Breast epithelium (tissue), 3 donors: Measurements from ENCODE around the gene RNF130.

Experiments
- CTCF ChIP-seq, 3 donors: fragments of 450-650 bp; IDR thresholded peaks; one replicate each; pipeline ENCODE4 v1.5.1; 2016 to 2017; ENCODE audit warnings: antibody characterized with exemption in 3 of 3, mild to moderate bottlenecking in 3 of 3, moderate library complexity in 3 of 3
- POLR2A ChIP-seq: fragments of 450-650 bp; IDR thresholded peaks from one replicate; pipeline ENCODE4 v1.6.1; 2016; ENCODE audit warnings: antibody characterized with exemption, mild to moderate bottlenecking, moderate library complexity

- no peak for TF ChIP-seq POLR2A
- no peak for TF ChIP-seq CTCF (IDR thresholded peaks at IDR 0.05)
These were observed 26.4 kb upstream of the RNF130 start for GRCh38 chr5:180097926-180098325.
